Stimulated activated CD8-positive, alpha-beta memory T cell treated with anti-CD3 and anti-CD28 coated beads, Interleukin-15, amount 100 ng/mL, for 4 hours (primary cell): ENCODE results near the gene ZNF771.
A peak's percentile ranks its signal among the peaks of the same experiment; 100 is the strongest.
"Not testable (repeated sequence)": the region's sequence is repeated elsewhere in the genome, so short reads cannot be mapped to it uniquely, and the experiment has no call there.

ENCODE experiments used
- DNase-seq, 2 donors: peaks; one replicate each; pipeline ENCODE4 v3.0.0-alpha.2; 2020; ENCODE audit warnings: low read depth in 2 of 2

Gene ZNF771

GRCh38 chr16:30375864-30376263, 31.5 kb upstream of the ZNF771 start:
- DNase-seq, result no peak

- DNase-seq, result no peak
Measured at GRCh38 chr16:30376461-30376902, 30.9 kb upstream of the ZNF771 start.

- no peak for DNase-seq
Measured at GRCh38 chr16:30377050-30377811, 30.2 kb upstream of the ZNF771 start.

- peak; percentile 75 to 81 for DNase-seq
Measured at GRCh38 chr16:30377812-30378235, 29.6 kb upstream of the ZNF771 start.

GRCh38 chr16:30378236-30379157, 28.9 kb upstream of the ZNF771 start:
- peak; percentile 97 to 99 for DNase-seq

- DNase-seq, result no peak
Measured at GRCh38 chr16:30379158-30379783, 28.1 kb upstream of the ZNF771 start.

DNA sequence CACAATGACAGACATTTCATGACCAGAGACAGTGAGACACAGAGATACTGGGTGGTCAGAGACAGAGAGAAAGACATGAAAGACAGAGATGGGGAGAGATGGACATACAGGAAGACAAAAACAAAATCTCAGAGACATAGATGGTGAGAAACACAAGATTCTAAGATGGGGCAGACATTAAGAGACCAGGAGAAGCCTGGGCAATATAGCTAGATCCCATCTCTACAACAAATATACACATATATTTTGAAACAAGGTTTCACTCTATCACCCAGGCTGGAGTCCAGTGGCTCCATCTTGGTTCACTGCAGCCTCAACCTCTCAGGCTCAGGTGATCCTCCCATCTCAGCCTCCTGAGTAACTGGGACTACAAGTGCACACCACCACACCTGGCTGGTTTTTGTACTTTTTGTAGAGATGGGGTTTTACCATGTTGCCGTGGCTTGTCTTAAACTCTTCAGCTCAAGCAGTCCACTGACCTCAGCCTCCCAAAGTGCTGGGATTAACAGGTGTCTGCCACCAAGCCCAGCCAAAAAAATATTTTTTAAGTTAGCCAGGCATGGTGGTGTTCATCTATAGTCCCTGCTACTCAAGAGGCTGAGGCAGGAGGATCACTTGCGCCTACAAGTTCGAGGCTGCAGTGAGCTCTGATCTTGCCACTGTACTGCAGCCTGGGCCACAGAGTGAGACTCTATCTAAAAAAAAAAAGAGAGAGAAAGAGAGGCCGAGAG, 27.2 kb upstream of the ZNF771 start:
- DNase-seq, result no peak

DNA sequence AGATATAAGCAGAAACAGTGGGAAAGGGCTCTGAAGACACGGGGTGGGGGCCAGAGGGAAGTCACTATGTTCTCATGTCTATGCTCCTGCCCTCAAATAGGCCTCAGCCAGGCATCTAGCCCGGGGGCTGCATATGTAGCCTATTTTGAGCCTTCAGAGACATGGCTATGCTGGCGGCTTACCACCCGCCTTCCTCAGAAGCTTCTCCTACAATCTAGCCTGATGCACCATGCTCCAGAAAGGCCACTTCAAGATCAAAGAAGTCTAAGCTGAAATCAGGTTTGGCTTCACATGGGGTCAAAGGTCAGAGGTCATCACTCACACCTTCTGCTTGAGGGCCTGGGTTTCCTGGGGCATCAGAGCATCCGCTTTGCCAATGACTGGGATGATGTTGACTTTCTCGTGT, 26.6 kb upstream of the ZNF771 start:
- no peak for DNase-seq

DNA sequence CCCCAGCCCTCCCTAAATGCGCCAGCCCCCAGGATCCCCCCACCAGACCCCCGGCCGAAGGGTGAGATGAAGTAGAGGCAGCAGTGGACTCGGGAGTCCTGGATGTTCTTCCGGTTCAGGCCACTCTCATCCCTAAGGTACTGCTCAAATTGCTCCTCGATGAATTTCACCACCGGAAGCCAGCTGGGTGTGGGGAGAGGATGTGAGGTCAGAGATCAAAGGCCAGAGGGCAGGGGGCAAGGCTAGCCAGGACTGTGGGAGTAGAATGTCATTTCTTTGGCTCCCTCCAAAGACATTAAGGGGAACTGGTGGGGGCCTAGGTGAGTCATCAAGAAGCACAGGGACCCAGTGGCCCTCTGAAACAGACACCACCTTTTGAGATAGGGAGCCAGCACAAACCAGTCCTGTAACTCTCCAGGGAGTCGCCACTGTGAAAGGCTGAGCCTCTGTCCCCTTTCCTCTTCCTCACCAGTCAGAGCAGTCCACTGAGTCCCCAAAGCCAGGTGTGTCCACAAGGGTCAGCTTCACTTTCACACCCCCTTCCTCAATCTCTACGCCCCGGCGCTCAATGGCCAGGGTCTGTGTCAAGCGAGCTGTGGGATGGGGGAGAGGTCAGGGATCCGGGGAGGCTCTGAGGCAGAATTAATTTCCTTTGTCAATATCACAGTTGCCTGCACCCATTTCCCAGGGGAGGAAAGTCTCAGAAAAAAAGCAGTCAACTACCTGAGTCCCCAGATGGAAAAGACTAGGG, 25.9 kb upstream of the ZNF771 start:
- no peak for DNase-seq

GRCh38 chr16:30382111-30382881, 25.1 kb upstream of the ZNF771 start, which contains the start of gene SEPTIN1:
Gene SEPTIN1, minus strand, starts transcription at chr16:30382561. Its CDS starts 19 bp downstream, at chr16:30382542.
- peak; percentile 51 to 62 for DNase-seq

DNA sequence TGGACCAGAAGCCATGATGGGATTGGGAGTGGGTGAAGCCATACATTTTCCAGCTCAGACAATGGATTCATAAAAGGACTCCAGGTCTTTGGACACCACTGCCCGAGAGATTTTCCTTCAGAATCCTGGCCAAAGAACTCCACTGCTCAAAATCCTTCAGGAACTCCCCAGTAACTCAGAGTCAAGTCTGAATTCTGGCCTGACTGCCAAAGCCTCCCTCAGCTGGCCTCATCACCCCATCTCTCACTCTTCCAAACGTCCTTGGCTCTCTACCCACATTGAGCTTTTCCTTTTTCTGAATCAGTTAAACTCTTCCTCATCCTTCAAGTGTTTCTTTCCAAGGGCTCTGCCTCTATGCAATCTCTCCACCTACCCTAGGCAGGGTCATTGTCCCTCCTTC, 23.9 kb upstream of the ZNF771 start:
- no peak for DNase-seq

DNA sequence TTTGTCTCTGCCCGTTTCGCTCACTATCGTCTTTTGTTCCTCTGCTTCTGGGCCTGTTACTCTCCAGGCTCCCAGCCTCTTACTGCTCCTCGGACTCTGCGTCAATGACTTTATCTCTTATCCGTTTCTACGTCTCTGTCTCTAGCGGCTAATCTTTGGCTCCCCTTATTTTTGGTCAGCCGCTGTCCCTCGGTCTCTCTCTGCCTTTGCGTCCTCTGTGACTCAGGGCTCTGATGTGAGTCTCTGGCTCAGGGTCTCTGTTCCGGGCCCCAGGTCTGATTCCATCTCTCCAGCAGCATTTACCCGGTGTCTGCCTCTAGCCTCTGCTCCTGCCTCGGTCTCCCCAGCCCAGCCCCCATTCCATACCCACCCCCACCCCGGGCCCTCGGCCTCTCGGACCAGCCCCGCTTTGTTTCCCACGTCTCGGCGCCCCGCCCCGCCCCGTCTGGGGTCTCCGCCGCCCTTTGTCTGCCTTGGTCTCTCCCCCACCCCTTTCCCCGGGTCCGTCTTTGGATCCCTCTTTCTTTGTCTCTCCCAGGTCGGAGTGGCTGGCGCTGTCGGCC, 12.7 kb upstream of the ZNF771 start:
- no peak for DNase-seq

- peak in 1 of 2 donors; percentile 49 for DNase-seq
Measured at GRCh38 chr16:30395155-30395991, 12.0 kb upstream of the ZNF771 start, which contains the start of gene ZNF48. Gene ZNF48, plus strand, starts transcription at chr16:30395420. Its CDS starts 375 bp downstream, at chr16:30395795.

DNA sequence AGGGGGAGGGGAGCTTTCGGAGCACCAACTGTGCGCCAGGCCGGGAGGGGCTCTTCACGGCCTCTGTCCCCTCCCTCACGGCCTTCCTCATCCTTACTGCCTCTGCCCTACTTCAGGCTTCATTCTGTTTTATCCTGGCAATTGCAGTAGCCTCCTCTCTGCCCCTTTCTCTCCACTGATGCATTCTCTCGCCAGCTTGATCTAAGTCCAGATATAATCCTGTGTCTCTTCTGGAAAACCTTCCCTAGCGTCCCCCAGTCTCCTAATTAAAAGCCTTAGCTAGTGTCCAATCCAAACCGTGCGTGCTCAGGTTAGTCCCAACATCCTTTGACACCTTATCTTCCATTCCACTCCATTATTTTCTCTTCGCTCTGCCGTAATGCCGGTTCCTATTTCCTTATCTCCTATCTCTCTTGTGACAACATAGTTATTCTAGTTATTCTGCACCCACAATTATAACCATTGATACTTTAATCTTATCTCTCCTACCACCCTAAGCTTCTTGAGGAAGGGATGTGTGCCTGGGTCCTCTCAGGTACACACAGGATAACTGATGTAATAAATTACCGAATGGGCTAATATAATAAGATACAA, 11.3 kb upstream of the ZNF771 start:
- DNase-seq, result no peak

DNA sequence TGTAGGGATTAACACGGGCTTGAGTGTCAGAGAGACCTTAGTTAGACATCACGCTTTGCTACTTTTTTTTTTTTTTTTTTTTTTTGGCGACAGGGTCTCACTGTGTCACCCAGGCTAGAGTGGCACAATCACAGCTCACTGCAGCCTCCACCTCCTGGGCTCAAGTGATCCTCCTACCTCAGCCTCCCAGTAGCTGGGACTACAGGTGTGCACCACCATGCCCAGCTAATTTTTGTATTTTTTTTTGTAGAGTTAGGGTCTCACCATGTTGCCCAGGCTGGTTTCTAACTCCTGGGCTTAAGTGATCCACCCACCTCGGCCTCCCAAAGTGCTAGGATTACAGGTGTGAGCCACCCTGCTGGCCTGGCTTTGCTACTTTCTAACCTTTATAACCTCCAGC, 10.8 kb upstream of the ZNF771 start:
- not testable (repeated sequence) for DNase-seq

DNA sequence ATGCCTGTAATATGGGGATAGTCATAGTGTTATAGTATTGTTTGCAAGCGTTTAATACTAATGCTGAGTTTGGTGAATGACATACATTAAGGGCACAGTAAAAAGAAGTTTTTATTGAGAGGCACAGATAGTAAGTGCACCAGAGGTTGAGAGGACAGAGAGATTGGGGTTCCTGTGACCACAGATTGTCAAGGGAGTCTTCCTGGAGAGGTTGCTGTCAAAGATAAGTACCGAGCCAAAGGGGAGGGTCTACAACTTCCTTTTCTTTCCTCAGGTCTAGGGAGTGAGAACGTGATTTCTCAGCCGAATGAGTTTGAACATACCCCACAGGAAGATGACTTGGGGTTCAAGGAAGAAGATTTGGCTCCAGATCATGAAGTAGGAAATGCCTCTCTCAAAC, 10.3 kb upstream of the ZNF771 start:
- no peak for DNase-seq

DNA sequence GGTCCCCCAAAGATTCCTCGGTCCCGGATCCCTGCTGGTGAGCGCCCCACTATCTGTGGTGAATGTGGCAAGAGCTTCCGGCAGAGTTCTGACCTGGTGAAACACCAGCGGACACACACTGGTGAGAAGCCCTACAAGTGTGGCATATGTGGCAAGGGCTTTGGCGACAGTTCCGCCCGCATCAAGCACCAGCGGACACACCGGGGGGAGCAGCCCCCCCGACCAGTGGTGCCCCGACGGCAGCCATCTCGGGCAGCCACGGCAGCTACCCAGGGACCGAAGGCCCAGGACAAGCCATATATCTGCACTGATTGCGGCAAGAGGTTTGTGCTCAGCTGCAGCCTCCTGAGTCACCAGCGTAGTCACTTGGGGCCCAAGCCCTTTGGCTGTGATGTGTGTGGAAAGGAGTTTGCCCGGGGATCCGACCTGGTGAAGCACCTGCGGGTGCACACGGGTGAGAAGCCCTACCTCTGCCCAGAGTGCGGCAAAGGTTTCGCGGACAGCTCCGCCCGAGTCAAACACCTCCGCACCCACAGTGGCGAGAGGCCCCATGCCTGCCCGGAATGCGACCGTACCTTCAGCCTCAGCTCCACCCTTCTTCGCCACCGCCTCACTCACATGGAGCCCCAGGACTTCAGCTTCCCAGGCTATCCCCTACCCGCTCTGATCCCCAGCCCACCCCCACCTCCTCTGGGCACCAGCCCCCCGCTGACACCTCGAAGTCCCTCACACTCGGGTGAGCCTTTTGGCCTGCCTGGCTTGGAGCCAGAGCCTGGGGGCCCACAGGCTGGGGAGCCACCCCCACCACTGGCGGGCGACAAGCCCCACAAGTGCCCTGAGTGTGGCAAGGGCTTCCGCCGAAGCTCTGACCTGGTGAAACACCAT, 9.4 kb upstream of the ZNF771 start:
- DNase-seq, result no peak
